GM12878 (cell line): ENCODE results near the gene SRGAP1. TPM values are rescaled to one million over a fixed set of nuclear protein-coding genes. Genes with fewer than 3 reads are reported as not detected.

ENCODE experiments used
- ATAC-seq: fragments of 200-7000 bp; cut with Tn5 transposase; 3 replicates; pipeline ENCODE4 v1.9.1; 2020; ENCODE audit warnings: mild to moderate bottlenecking, moderate library complexity
- BruUV-seq: library from RNA; stranded (reverse); fragments of 400-500 nt; replicated peaks from 2 replicates; lab custom pipeline; 2021; lab: Mats Ljungman, UMichigan
- CTCF ChIA-PET: fragments of 300-600 bp; sonication (Branson Sonifier 250); formaldehyde crosslinking; extraction: SDS; loops from one replicate; lab custom pipeline; 2021; ENCODE audit warnings: inconsistent platforms; lab: Yijun Ruan, JAX
- POLR2A ChIA-PET: fragments of 350-600 bp; formaldehyde crosslinking; extraction: SDS; loops from one replicate; lab custom pipeline; 2021; ENCODE audit warnings: inconsistent platforms; lab: Charles Lee
- RAD21 ChIA-PET: fragments of 300-600 bp; sonication (Branson Sonifier 250); formaldehyde crosslinking; loops from one replicate; lab custom pipeline; 2023; ENCODE audit warnings: antibody characterized with exemption; ENCODE audit not compliant: unreplicated experiment; lab: Charles Lee
- SMC1A ChIA-PET: fragments of 300-600 bp; sonication (Branson Sonifier 250); formaldehyde crosslinking; loops from one replicate; lab custom pipeline; 2023; ENCODE audit not compliant: unreplicated experiment, uncharacterized antibody; lab: Charles Lee
- DNase-seq: peaks from one replicate; pipeline ENCODE4 v3.0.0-alpha.2; 2011; ENCODE audit warnings: low read depth, low spot score
- FAIRE-seq: peaks from 3 replicates; lab custom pipeline; 2011; peaks lifted over from hg19 to GRCh38; lab: Jason Lieb, UNC
- H2AFZ ChIP-seq: 2 replicates; pipeline ENCODE4 v1.6.0; 2011; ENCODE audit warnings: low read depth, low read length, control low read depth; ENCODE audit not compliant: control insufficient read depth
- H3K27ac ChIP-seq: 2 replicates; pipeline ENCODE4 v1.5.1; 2011; ENCODE audit warnings: control low read depth; ENCODE audit not compliant: control insufficient read depth, insufficient read depth
- H3K27me3 ChIP-seq, 2 experiments: replicated peaks in 1 of 2; 2 replicates each; pipeline versions ENCODE4 v1.6.0 to v1.6.1; 2011; ENCODE audit warnings: low read length in 1 of 2; ENCODE audit not compliant: control insufficient read depth in 2 of 2, insufficient read depth in 2 of 2
- H3K36me3 ChIP-seq, 2 experiments: 2 replicates each; pipeline ENCODE4 v1.5.1; 2011; ENCODE audit warnings: low read length in 1 of 2; ENCODE audit not compliant: control insufficient read depth in 2 of 2, insufficient read depth in 2 of 2
- H3K4me1 ChIP-seq: 2 replicates; pipeline ENCODE4 v1.6.1; 2011; ENCODE audit warnings: mild to moderate bottlenecking, low read length, moderate library complexity, mixed read lengths; ENCODE audit not compliant: control insufficient read depth, insufficient read depth
- H3K4me2 ChIP-seq: 2 replicates; pipeline ENCODE4 v1.6.0; 2011; ENCODE audit warnings: control low read depth; ENCODE audit not compliant: control insufficient read depth, insufficient read depth
- H3K4me3 ChIP-seq: fragments of 200-600 bp; sonication (generic); 2 replicates; pipeline ENCODE4 v1.5.1; 2016
- H3K79me2 ChIP-seq: 2 replicates; pipeline ENCODE4 v1.6.0; 2011; ENCODE audit warnings: low read length; ENCODE audit not compliant: control insufficient read depth, insufficient read depth
- H3K9ac ChIP-seq: 2 replicates; pipeline ENCODE4 v1.8.0; 2011; ENCODE audit warnings: low read length, control low read depth, mixed read lengths; ENCODE audit not compliant: control insufficient read depth, insufficient read depth
- H3K9me3 ChIP-seq: replicated peaks from 3 replicates; pipeline ENCODE4 v1.5.1; 2011; ENCODE audit warnings: mild to moderate bottlenecking, low read length; ENCODE audit not compliant: control insufficient read depth, insufficient read depth
- H4K20me1 ChIP-seq: 2 replicates; pipeline ENCODE4 v1.6.0; 2011; ENCODE audit not compliant: control insufficient read depth, insufficient read depth
- CBX3 ChIP-seq: fragments of 200-600 bp; sonication (generic); IDR thresholded peaks from 2 replicates; pipeline ENCODE4 v1.6.1; 2016; ENCODE audit warnings: low read depth, borderline replicate concordance
- CREB1 ChIP-seq: IDR thresholded peaks from 2 replicates; pipeline ENCODE4 v1.6.1; 2012; ENCODE audit warnings: low read depth, mild to moderate bottlenecking, inconsistent platforms
- FOS ChIP-seq: IDR thresholded peaks from 3 replicates; pipeline ENCODE4 v1.6.1; 2011; ENCODE audit warnings: borderline replicate concordance; ENCODE audit not compliant: insufficient read length; ENCODE audit errors: extremely low read depth
- IKZF1 ChIP-seq: fragments of 450-650 bp; conservative IDR thresholded peaks from 2 replicates; pipeline ENCODE4 v1.6.1; 2017; ENCODE audit warnings: antibody characterized with exemption, mild to moderate bottlenecking
- LARP7 ChIP-seq: fragments of 450-650 bp; IDR thresholded peaks from 2 replicates; pipeline ENCODE4 v1.6.1; 2017; ENCODE audit warnings: mild to moderate bottlenecking
- MTA3 ChIP-seq: IDR thresholded peaks from 2 replicates; pipeline ENCODE4 v1.6.1; 2012; ENCODE audit warnings: low read length, inconsistent platforms, borderline replicate concordance
- RCOR1 ChIP-seq: conservative IDR thresholded peaks from 2 replicates; pipeline ENCODE4 v1.6.1; 2012; ENCODE audit warnings: low read depth, low read length, improper control_type of control experiment
- RFX5 ChIP-seq: IDR thresholded peaks from 2 replicates; pipeline ENCODE4 v1.6.1; 2011; ENCODE audit warnings: low read depth, low read length, improper control_type of control experiment
- SMAD5 ChIP-seq: IDR thresholded peaks from 2 replicates; pipeline ENCODE4 v1.6.1; 2016; ENCODE audit warnings: antibody characterized with exemption, low read depth
- SREBF2 ChIP-seq: IDR thresholded peaks from 2 replicates; pipeline ENCODE4 v1.6.1; 2012; ENCODE audit warnings: mild to moderate bottlenecking, low read length
- ZSCAN29 ChIP-seq: fragments of 450-650 bp; IDR thresholded peaks from 2 replicates; pipeline ENCODE4 v1.6.1; 2017; ENCODE audit warnings: mild to moderate bottlenecking, moderate library complexity
- WGBS: methylation state at CpG from one replicate; pipeline ENCODE4 v1.1.6; 2016; ENCODE audit warnings: low lambda C conversion rate; ENCODE audit not compliant: insufficient replicate concordance, insufficient coverage; ENCODE audit errors: missing lambda C conversion rate; 5-methylcytosine and 5-hydroxymethylcytosine counted together
- in situ Hi-C: fragments of 300-500 bp; cut with MboI; formaldehyde crosslinking; loops from 9 replicates; pipeline ENCODE4 v1.14.3; 2018; ENCODE audit warnings: mixed read lengths
- intact Hi-C: fragments of 100-400 bp; cut with micrococcal nuclease; formaldehyde crosslinking; loops from one replicate; pipeline ENCODE4 v1.14.2; 2022; ENCODE audit not compliant: unreplicated experiment
- polyA plus RNA-seq, 11 experiments: library from polyadenylated mRNA; depleted of rRNA in 4 of 11; unstranded in 6 of 11; stranded (reverse) in 5 of 11; fragments of >200 nt; fragmentation: Nextera tagmentation in 4 of 11; fragmentation: Illumina TruSeq in 1 of 11; extraction: Ambion mirVana in 4 of 11; extraction: Trizol in 1 of 11; gene quantifications; 1 replicate in 1 of 11; 2 replicates in 10 of 11; pipeline versions ENCODE4 v1.2.1 to v1.2.3, GENCODE V29; 2011 to 2016; ENCODE audit warnings: inconsistent platforms in 2 of 11, missing spikeins in 2 of 11, low read depth in 1 of 11
- total RNA-seq, 4 experiments: library from RNA; depleted of rRNA in 3 of 4; stranded (reverse); fragments of >200 nt in 3 of 4; fragmentation: Illumina TruSeq in 1 of 4; extraction: Trizol in 1 of 4; gene quantifications; 2 replicates each; pipeline versions ENCODE4 v1.2.1 to v1.2.3, GENCODE V29; 2013 to 2021
- TF ChIP-seq, protein P1 (sequence below): fragments of 450-650 bp; IDR thresholded peaks from 2 replicates; pipeline ENCODE4 v1.6.1; 2017; ENCODE audit warnings: mild to moderate bottlenecking, low read depth, inconsistent platforms; ENCODE audit not compliant: poor library complexity, severe bottlenecking
- TF ChIP-seq, protein P2 (sequence below), 3 experiments: IDR thresholded peaks in 2 of 3; conservative IDR thresholded peaks in 1 of 3; 2 replicates each; pipeline ENCODE4 v1.5.1; 2011; ENCODE audit warnings: low read depth in 3 of 3, low read length in 3 of 3, mild to moderate bottlenecking in 3 of 3, control low read depth in 2 of 3, moderate library complexity in 2 of 3, inconsistent platforms in 1 of 3, mixed read lengths in 1 of 3; ENCODE audit not compliant: control insufficient read depth in 2 of 3, insufficient read depth in 1 of 3; ENCODE audit errors: extremely low read depth in 1 of 3
- TF ChIP-seq, protein P3 (sequence below): IDR thresholded peaks from 2 replicates; pipeline ENCODE4 v1.6.1; 2011; ENCODE audit warnings: borderline replicate concordance, low read depth, mild to moderate bottlenecking, moderate library complexity, low read length; ENCODE audit not compliant: insufficient read depth, poor library complexity, severe bottlenecking
- TF ChIP-seq, protein P4 (sequence below): fragments of 450-650 bp; IDR thresholded peaks from 2 replicates; pipeline ENCODE4 v1.6.1; 2016; ENCODE audit warnings: mild to moderate bottlenecking

Gene SRGAP1
- total and polyA plus RNA-seq, 10 of the 15 experiments (the other 5 are each of a cell fraction or from before 2014, with no cell fraction given), result 0.16 to 0.85 (median 0.46) TPM

DNA sequence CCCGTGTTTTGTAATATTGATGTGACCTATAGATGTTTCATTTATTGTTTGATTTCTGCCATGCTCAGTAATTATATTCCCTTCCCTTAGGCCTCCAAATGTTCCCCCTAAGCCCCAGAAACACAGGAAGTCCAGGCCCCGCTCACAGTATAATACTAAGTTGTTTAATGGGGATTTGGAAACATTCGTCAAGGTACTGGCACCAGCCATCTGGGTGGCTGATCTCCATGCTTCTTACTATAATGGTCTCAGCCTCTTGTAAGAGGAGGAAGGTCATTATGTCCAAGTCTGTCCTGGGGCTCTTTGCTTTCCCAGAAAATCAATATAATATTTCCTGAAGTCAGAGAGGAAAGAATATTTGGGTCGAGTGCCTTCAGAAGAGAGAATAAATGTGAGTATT is 246.7 kb downstream of the SRGAP1 start:
- 55% methylated on average over 4 of the region's 4 CpGs for WGBS
- TF ChIP-seq, protein P1, sequence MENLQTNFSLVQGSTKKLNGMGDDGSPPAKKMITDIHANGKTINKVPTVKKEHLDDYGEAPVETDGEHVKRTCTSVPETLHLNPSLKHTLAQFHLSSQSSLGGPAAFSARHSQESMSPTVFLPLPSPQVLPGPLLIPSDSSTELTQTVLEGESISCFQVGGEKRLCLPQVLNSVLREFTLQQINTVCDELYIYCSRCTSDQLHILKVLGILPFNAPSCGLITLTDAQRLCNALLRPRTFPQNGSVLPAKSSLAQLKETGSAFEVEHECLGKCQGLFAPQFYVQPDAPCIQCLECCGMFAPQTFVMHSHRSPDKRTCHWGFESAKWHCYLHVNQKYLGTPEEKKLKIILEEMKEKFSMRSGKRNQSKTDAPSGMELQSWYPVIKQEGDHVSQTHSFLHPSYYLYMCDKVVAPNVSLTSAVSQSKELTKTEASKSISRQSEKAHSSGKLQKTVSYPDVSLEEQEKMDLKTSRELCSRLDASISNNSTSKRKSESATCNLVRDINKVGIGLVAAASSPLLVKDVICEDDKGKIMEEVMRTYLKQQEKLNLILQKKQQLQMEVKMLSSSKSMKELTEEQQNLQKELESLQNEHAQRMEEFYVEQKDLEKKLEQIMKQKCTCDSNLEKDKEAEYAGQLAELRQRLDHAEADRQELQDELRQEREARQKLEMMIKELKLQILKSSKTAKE, result no peak
- TF ChIP-seq CREB1 (no peak), SREBF2 (no peak), IKZF1 (no peak), LARP7 (no peak), FOS (no peak), MTA3 (no peak), RFX5 (no peak), ZSCAN29 (no peak), RCOR1 (no peak), SMAD5 (no peak), CBX3 (no peak)
- TF ChIP-seq, protein P2, sequence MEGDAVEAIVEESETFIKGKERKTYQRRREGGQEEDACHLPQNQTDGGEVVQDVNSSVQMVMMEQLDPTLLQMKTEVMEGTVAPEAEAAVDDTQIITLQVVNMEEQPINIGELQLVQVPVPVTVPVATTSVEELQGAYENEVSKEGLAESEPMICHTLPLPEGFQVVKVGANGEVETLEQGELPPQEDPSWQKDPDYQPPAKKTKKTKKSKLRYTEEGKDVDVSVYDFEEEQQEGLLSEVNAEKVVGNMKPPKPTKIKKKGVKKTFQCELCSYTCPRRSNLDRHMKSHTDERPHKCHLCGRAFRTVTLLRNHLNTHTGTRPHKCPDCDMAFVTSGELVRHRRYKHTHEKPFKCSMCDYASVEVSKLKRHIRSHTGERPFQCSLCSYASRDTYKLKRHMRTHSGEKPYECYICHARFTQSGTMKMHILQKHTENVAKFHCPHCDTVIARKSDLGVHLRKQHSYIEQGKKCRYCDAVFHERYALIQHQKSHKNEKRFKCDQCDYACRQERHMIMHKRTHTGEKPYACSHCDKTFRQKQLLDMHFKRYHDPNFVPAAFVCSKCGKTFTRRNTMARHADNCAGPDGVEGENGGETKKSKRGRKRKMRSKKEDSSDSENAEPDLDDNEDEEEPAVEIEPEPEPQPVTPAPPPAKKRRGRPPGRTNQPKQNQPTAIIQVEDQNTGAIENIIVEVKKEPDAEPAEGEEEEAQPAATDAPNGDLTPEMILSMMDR (IDR thresholded peaks at IDR 0.05 in 2 of 3, conservative IDR thresholded peaks at IDR 0.05 in 1 of 3; ENCODE audit: control insufficient read depth in 2 of 3, extremely low read depth in 1 of 3, insufficient read depth in 1 of 3, low read depth in 3 of 3, low read length in 3 of 3), result no peak
- TF ChIP-seq, protein P3, sequence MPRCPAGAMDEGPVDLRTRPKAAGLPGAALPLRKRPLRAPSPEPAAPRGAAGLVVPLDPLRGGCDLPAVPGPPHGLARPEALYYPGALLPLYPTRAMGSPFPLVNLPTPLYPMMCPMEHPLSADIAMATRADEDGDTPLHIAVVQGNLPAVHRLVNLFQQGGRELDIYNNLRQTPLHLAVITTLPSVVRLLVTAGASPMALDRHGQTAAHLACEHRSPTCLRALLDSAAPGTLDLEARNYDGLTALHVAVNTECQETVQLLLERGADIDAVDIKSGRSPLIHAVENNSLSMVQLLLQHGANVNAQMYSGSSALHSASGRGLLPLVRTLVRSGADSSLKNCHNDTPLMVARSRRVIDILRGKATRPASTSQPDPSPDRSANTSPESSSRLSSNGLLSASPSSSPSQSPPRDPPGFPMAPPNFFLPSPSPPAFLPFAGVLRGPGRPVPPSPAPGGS, result no peak
- TF ChIP-seq, protein P4, sequence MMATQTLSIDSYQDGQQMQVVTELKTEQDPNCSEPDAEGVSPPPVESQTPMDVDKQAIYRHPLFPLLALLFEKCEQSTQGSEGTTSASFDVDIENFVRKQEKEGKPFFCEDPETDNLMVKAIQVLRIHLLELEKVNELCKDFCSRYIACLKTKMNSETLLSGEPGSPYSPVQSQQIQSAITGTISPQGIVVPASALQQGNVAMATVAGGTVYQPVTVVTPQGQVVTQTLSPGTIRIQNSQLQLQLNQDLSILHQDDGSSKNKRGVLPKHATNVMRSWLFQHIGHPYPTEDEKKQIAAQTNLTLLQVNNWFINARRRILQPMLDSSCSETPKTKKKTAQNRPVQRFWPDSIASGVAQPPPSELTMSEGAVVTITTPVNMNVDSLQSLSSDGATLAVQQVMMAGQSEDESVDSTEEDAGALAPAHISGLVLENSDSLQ, result no peak

More for the DNA sequence above, 246.7 kb downstream of the SRGAP1 start:
- DNase-seq, result no peak
- no peak overlapping the region for H3K4me3 ChIP-seq
- in situ Hi-C loops (no loop called here), intact Hi-C loops (loop anchor here (10.0 kb wide), 1 partner anchor 246 kb away; the partner anchor contains the start of gene SRGAP1)
- ATAC-seq, result no peak
- no peaks in the 10 kb centered on the region for H3K4me1 ChIP-seq
- no peak overlapping the region for H3K4me2 ChIP-seq
- SMC1A ChIA-PET, result no interaction called here
- H2AFZ ChIP-seq, result no peak overlapping the region
- H3K9me3 ChIP-seq, result no peaks in the 10 kb centered on the region
- no peak for FAIRE-seq
- no peak overlapping the region for H3K27ac ChIP-seq
- no peaks in the 10 kb centered on the region for H3K79me2 ChIP-seq
- BruUV-seq, result no TSS peak
- POLR2A ChIA-PET, result no interaction called here
- H4K20me1 ChIP-seq, result no peaks in the 10 kb centered on the region
- H3K9ac ChIP-seq, result no peak overlapping the region
- no peaks in the 10 kb centered on the region for H3K36me3 ChIP-seq
- RAD21 ChIA-PET, result no interaction called here
- H3K27me3 ChIP-seq, result no peaks in the 10 kb centered on the region
- CTCF ChIA-PET, result no interaction called here
